ENCODE data around the gene SSX2B.
"Not testable (repeated sequence)": the region's sequence is repeated elsewhere in the genome, so short reads cannot be mapped to it uniquely, and the experiment has no call there.

- not testable (repeated sequence) for TF ChIP-seq EP300, POLR2AphosphoS5 (IDR thresholded peaks at IDR 0.05)
Observed at GRCh38 chrX:52773504-52773903, 22.5 kb downstream of the SSX2B start.
